HG02981 (cell line): ENCODE data around the gene IL18R1.

Source experiments
- ATAC-seq: cut with Tn5 transposase; IDR thresholded peaks from one replicate; pipeline ENCODE4 v1.9.1; 2021; ENCODE audit warnings: mild to moderate bottlenecking, moderate library complexity; ENCODE audit not compliant: unreplicated experiment

IL18R1 gene

GRCh38 chr2:102386867-102387541 is 31.4 kb downstream of the IL18R1 start:
- ATAC-seq = no peak

GRCh38 chr2:102387763-102388546 is 32.4 kb downstream of the IL18R1 start:
- no peak for ATAC-seq

- no peak for ATAC-seq
Observed at GRCh38 chr2:102391565-102391964, 36.0 kb downstream of the IL18R1 start.

GRCh38 chr2:102392096-102392495 is 36.5 kb downstream of the IL18R1 start:
- ATAC-seq = no peak

- ATAC-seq = no peak
Observed at GRCh38 chr2:102392942-102393341, 37.3 kb downstream of the IL18R1 start.

- no peak for ATAC-seq
Observed at GRCh38 chr2:102396012-102396411, 40.4 kb downstream of the IL18R1 start.

- no peak for ATAC-seq
Observed at GRCh38 chr2:102397209-102397608, 41.6 kb downstream of the IL18R1 start.

- ATAC-seq = no peak
Observed at GRCh38 chr2:102399499-102400141, 44.0 kb downstream of the IL18R1 start.

GRCh38 chr2:102401456-102401855 is 45.9 kb downstream of the IL18R1 start:
- ATAC-seq = no peak

- ATAC-seq = no peak
Observed at GRCh38 chr2:102401865-102402264, 46.3 kb downstream of the IL18R1 start.

GRCh38 chr2:102410952-102411351 is 55.4 kb downstream of the IL18R1 start:
- no peak for ATAC-seq

GRCh38 chr2:102412199-102412598 is 56.6 kb downstream of the IL18R1 start:
- no peak for ATAC-seq

GRCh38 chr2:102417946-102418345 is 62.4 kb downstream of the IL18R1 start:
- ATAC-seq = peak; percentile 60

- ATAC-seq = peak; percentile 84
Observed at GRCh38 chr2:102418421-102418961, 62.9 kb downstream of the IL18R1 start.

GRCh38 chr2:102420290-102420689 is 64.7 kb downstream of the IL18R1 start:
- no peak for ATAC-seq

- no peak for ATAC-seq
Observed at GRCh38 chr2:102421890-102422759, 66.5 kb downstream of the IL18R1 start.

GRCh38 chr2:102422910-102423309 is 67.3 kb downstream of the IL18R1 start, which contains the start of gene IL18RAP:
TSS of gene IL18RAP (plus strand) at chr2:102423160. CDS start at chr2:102423278, 118 bp downstream.
- no peak for ATAC-seq

GRCh38 chr2:102423368-102423767 is 67.8 kb downstream of the IL18R1 start:
- no peak for ATAC-seq

GRCh38 chr2:102424754-102425153 is 69.2 kb downstream of the IL18R1 start:
- peak; percentile 91 for ATAC-seq

GRCh38 chr2:102425441-102426132 is 70.0 kb downstream of the IL18R1 start:
- peak; percentile 40 for ATAC-seq
